Panc1 (cell line): ENCODE data around the gene HM13.

Experiments
- CTCF ChIP-seq: fragments of 450-650 bp; IDR thresholded peaks from 2 replicates; pipeline ENCODE4 v1.5.1; 2017; ENCODE audit warnings: mild to moderate bottlenecking
- POLR2AphosphoS5 ChIP-seq: IDR thresholded peaks from 2 replicates; pipeline ENCODE4 v1.6.1; 2012; ENCODE audit warnings: mild to moderate bottlenecking, low read depth, low read length, moderate library complexity
- TF ChIP-seq, protein P1 (sequence below), 2 experiments: IDR thresholded peaks; 2 replicates each; pipeline ENCODE4 v1.6.1; 2011 to 2012; ENCODE audit warnings: low read depth in 2 of 2, control low read depth in 1 of 2, low read length in 1 of 2, mild to moderate bottlenecking in 1 of 2, moderate library complexity in 1 of 2; ENCODE audit not compliant: insufficient read depth in 1 of 2

- no peak for TF ChIP-seq POLR2AphosphoS5
- TF ChIP-seq CTCF, result no peak
- TF ChIP-seq, protein P1, sequence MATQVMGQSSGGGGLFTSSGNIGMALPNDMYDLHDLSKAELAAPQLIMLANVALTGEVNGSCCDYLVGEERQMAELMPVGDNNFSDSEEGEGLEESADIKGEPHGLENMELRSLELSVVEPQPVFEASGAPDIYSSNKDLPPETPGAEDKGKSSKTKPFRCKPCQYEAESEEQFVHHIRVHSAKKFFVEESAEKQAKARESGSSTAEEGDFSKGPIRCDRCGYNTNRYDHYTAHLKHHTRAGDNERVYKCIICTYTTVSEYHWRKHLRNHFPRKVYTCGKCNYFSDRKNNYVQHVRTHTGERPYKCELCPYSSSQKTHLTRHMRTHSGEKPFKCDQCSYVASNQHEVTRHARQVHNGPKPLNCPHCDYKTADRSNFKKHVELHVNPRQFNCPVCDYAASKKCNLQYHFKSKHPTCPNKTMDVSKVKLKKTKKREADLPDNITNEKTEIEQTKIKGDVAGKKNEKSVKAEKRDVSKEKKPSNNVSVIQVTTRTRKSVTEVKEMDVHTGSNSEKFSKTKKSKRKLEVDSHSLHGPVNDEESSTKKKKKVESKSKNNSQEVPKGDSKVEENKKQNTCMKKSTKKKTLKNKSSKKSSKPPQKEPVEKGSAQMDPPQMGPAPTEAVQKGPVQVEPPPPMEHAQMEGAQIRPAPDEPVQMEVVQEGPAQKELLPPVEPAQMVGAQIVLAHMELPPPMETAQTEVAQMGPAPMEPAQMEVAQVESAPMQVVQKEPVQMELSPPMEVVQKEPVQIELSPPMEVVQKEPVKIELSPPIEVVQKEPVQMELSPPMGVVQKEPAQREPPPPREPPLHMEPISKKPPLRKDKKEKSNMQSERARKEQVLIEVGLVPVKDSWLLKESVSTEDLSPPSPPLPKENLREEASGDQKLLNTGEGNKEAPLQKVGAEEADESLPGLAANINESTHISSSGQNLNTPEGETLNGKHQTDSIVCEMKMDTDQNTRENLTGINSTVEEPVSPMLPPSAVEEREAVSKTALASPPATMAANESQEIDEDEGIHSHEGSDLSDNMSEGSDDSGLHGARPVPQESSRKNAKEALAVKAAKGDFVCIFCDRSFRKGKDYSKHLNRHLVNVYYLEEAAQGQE (IDR thresholded peaks at IDR 0.05; ENCODE audit: insufficient read depth in 1 of 2, low read depth in 2 of 2, low read length in 1 of 2), result no peak
These were observed 64.4 kb downstream of the HM13 start for GRCh38 chr20:31578448-31579138.
